Thymus (tissue), 11 donors: ENCODE measurements around the gene NR2C2AP. TPM values are rescaled to one million over a fixed set of nuclear protein-coding genes. Genes with fewer than 3 reads are reported as not detected.

Experiments used
- DNase-seq, 9 donors: peaks; one replicate each; pipeline ENCODE4 v3.0.0-alpha.2; 2013; ENCODE audit warnings: low spot score in 9 of 9, low read depth in 6 of 9, missing footprints in 1 of 9
- H3K27ac ChIP-seq, 2 donors: one replicate each; pipeline ENCODE4 v1.5.1; 2013; ENCODE audit warnings: control low read depth in 1 of 2, low read depth in 1 of 2, low read length in 1 of 2, mild to moderate bottlenecking in 1 of 2, moderate library complexity in 1 of 2
- H3K27me3 ChIP-seq, 2 donors: one replicate each; pipeline ENCODE4 v1.5.1; 2013; ENCODE audit warnings: low read length in 1 of 2; ENCODE audit not compliant: control insufficient read depth in 2 of 2, insufficient read depth in 1 of 2
- H3K36me3 ChIP-seq, 2 donors: one replicate each; pipeline ENCODE4 v1.5.1; 2013; ENCODE audit warnings: low read length in 1 of 2, mild to moderate bottlenecking in 1 of 2, moderate library complexity in 1 of 2; ENCODE audit not compliant: control insufficient read depth in 2 of 2, insufficient read depth in 2 of 2
- H3K4me1 ChIP-seq, 2 donors: one replicate each; pipeline ENCODE4 v1.5.1; 2013; ENCODE audit warnings: low read length in 2 of 2; ENCODE audit not compliant: control insufficient read depth in 2 of 2, insufficient read depth in 2 of 2
- H3K4me3 ChIP-seq, 2 donors: one replicate each; pipeline ENCODE4 v1.5.1; 2013; ENCODE audit warnings: low read length in 2 of 2, control low read depth in 1 of 2, mild to moderate bottlenecking in 1 of 2
- H3K9me3 ChIP-seq, 2 donors: one replicate each; pipeline ENCODE4 v1.5.1; 2013; ENCODE audit warnings: low read length in 1 of 2, mild to moderate bottlenecking in 1 of 2; ENCODE audit not compliant: control insufficient read depth in 2 of 2, insufficient read depth in 1 of 2
- WGBS: extraction: QIAGEN DNeasy Blood & Tissue Kit; methylation state at CpG from one replicate; pipeline ENCODE4 v1.1.7; 2013; 5-methylcytosine and 5-hydroxymethylcytosine counted together
- polyA plus RNA-seq: library from polyadenylated mRNA; stranded (reverse); fragments of 200-250 nt; gene quantifications from one replicate; pipeline ENCODE4 v1.2.3, GENCODE V29; 2013
- total RNA-seq: library from RNA; stranded (reverse); fragments of 120-200 nt; gene quantifications from one replicate; pipeline ENCODE4 v1.2.4, GENCODE V29; 2013
- donor health status: healthy.

Gene NR2C2AP
- total and polyA plus RNA-seq, 2 donors = 17.7 to 20.1 TPM

DNA sequence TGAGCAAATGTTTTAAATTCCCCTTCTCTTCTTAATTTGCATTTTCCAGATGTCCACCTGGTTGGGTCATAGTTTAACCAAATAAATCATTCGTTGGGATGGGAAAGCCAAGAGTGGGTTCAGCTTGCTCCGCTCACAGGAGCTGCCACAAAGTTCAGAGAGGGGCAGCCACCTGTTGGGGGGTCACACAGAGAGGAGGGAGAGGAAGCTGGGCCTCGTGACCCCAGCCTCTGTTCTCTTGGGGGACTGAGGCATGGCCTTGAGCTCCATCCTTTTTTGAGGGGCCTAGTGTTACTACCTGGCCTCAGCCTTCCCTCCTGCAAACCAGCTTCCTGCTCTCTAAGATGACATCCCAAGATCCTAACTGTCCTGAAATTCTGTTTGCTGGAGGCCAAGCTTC, 35.6 kb downstream of the NR2C2AP start:
- Histone ChIP-seq H3K36me3 (peaks cover 0 to 3% of the 10 kb centered on the region in 2 donors), H3K4me1 (peaks cover 5 to 13% of the 10 kb centered on the region in 2 donors), H3K4me3 (no peak overlapping the region), H3K9me3 (peaks cover 0 to 3% of the 10 kb centered on the region in 2 donors), H3K27me3 (peaks cover 0 to 7% of the 10 kb centered on the region in 2 donors), H3K27ac (no peak overlapping the region)
- no peak for DNase-seq
- 91% methylated on average over 3 of the region's 3 CpGs for WGBS

DNA sequence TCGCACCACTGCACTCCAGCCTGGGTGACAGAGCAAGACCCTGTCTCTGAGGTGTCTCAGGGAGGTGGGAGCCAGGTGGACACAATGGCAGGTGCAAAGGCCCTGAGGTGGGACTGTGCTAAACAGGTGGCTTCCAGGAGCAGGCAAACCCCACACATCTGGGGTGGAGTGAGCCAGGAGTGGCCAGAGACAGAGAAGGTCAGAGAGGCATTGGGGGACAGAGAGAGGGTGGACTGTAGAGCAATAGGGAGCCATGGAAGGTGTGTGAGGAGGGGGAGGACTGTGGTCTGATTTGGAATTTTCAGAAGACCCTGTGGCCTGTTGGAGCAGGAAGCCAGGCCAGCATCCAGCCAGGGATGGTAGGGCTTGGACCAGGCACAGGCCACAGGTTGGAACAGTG, 37.8 kb downstream of the NR2C2AP start:
- Histone ChIP-seq H3K4me1 (peaks cover 6 to 16% of the 10 kb centered on the region in 2 donors), H3K27me3 (peaks cover 0 to 2% of the 10 kb centered on the region in 2 donors), H3K4me3 (no peak overlapping the region), H3K36me3 (no peaks in the 10 kb centered on the region), H3K9me3 (peaks cover 1 to 13% of the 10 kb centered on the region in 2 donors), H3K27ac (no peak overlapping the region)
- WGBS = 100% methylated on average over 1 of the region's 1 CpG
- no peak for DNase-seq

DNA sequence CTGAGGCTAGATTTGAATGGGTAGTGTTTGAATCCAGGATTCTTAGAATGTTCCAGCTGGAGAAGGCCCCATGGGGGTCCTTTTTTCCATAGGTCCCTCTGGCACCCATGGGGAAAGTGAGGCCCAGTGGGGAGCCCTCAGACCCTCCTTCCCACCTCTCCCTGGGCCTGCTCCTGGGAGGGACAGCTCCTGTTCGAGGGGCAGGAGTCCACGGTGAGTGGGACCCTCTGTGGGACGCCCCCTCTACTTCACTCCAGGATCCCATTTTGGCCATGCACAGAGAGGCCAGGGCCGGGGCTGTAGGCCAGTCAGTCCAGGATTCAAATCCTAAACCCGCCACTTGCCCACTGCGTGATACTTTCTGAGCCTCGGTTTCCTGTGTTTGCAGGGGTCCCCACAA, 40.7 kb downstream of the NR2C2AP start:
- 99% methylated on average over 7 of the region's 7 CpGs for WGBS
- no peak overlapping the region for H3K4me3 ChIP-seq

DNA sequence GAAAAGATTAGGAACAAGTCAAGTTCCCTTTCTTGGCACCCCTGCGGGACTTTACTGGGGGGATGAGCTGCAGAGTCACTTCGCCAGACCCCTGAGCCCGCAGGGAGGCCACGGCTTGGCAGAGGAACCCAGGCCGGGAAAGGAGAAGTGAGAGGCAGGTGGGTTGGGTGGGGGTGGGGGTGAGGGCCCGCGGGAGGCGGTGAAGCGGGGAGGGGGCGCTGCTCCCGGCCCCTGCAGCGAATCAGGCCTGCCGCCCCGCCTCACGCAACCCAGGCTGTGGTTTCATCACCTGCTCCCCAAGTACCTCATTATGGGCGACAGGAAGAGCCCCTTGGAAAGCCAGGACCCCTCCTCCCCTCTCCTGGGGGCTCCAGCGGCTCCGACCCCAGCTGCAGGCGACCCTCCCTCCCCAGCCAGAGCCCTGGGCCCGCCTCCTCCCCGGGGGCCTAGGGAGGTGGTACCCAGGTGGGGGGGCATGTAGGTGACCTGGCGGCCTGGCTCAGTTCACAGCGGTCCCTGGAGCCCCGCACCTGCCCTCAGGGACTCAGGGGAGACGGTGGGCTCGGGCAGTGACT, 42.7 kb downstream of the NR2C2AP start:
- H3K27me3 ChIP-seq = no peaks in the 10 kb centered on the region
- H3K36me3 ChIP-seq = peaks cover 0 to 5% of the 10 kb centered on the region in 2 donors
- no peak overlapping the region for H3K4me3 ChIP-seq
- peak in 1 of 9 donors; percentile 34 for DNase-seq
- peaks cover 1 to 13% of the 10 kb centered on the region in 2 donors for H3K9me3 ChIP-seq
- WGBS = 26% methylated on average over 26 of the region's 26 CpGs
- H3K27ac ChIP-seq = no peak overlapping the region
- H3K4me1 ChIP-seq = peaks cover 4 to 16% of the 10 kb centered on the region in 2 donors

More for the DNA sequence above, 40.7 kb downstream of the NR2C2AP start:
- Histone ChIP-seq H3K27ac (no peak overlapping the region), H3K4me1 (peaks cover 4 to 16% of the 10 kb centered on the region in 2 donors), H3K27me3 (no peaks in the 10 kb centered on the region), H3K9me3 (peaks cover 1 to 13% of the 10 kb centered on the region in 2 donors), H3K36me3 (no peaks in the 10 kb centered on the region)
- no peak for DNase-seq

DNA sequence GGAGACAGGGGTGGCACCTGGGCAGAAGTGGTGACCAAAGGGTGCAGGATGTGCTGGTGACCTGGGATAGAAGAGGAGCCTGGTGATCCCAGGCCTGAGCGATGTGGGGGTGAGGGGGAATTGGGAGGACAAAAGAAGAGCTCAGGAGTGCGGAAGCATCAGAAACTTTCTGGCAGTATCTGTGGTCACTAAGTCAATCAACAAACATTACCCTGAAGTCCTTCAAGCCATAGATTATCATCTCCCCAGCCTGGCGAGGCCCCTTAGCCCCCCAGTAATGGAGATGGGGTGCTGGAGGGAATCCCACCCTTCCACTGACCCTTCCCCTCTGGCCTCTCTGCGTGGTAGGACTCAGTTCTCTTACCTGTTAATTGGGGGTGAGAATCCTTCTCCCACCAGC, 43.7 kb downstream of the NR2C2AP start:
- H3K27ac ChIP-seq = no peak overlapping the region
- WGBS = over 99% methylated on average over 4 of the region's 4 CpGs
- H3K4me1 ChIP-seq = peaks cover 4 to 16% of the 10 kb centered on the region in 2 donors
- no peaks in the 10 kb centered on the region for H3K27me3 ChIP-seq
- no peak for DNase-seq
- H3K36me3 ChIP-seq = peaks cover 0 to 5% of the 10 kb centered on the region in 2 donors
- H3K4me3 ChIP-seq = no peak overlapping the region
- peaks cover 1 to 13% of the 10 kb centered on the region in 2 donors for H3K9me3 ChIP-seq

DNA sequence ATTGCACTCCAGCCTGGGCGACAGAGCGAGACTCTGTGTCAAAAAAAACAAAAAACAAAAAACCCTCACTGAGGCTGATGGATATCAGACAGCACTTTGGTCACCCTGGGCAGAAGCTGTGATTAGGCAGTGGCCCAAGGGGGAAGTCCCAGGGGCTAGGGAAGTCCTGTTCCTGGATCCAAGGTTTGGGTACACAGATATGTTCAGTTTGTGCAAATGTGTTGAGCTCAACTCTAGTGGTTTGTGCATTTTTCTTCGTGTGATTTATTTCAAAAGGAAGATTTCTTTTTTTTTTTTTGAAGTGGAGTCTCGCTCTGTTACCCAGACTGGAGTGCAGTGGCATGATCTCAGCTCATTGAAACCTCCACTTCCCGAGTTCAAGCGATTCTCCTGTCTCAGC, 45.4 kb downstream of the NR2C2AP start:
- Histone ChIP-seq H3K36me3 (peaks cover 0 to 5% of the 10 kb centered on the region in 2 donors), H3K27ac (no peak overlapping the region), H3K4me1 (peaks cover 4 to 16% of the 10 kb centered on the region in 2 donors), H3K9me3 (peaks cover 1 to 12% of the 10 kb centered on the region in 2 donors), H3K27me3 (no peaks in the 10 kb centered on the region), H3K4me3 (no peak overlapping the region)
- WGBS = 80% methylated on average over 6 of the region's 6 CpGs
- no peak for DNase-seq

DNA sequence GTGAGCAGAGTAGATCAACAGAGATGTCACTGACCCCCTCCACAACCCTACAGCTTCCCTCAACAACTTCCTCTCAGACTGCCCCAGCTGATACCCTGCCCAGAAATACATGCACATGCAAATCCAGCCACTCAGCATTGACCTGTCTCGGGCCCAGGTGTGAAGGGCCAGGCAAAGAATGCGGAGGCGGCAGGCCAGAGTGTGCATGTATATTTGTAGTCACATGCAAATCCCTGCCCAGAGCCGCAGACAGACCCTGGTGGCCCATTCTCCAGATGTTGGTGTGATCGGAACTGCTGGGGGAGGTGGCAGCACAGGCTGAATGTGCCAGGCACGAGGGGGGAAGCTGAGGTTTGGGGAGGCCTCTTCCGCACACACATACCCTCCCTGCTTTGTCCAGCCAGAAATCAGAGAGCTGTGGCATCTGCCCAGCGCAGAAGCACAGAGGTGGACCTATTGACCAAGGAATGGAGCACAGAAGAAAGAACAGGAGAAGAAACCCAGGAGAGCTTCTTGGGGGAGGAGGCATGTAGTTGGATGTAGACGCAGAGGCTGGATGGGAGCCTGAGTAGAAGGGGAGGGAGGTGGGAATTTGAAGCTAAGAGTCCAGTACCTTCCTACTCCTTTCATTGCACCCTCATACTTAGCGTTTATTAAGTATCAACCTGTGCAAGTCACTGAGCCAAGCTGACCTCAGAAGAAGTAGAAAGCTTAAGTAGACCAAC, 47.6 kb downstream of the NR2C2AP start:
- DNase-seq = no peak
- H3K36me3 ChIP-seq = peaks cover 0 to 5% of the 10 kb centered on the region in 2 donors
- H3K4me1 ChIP-seq = peaks cover 4 to 11% of the 10 kb centered on the region in 2 donors
- no peak overlapping the region for H3K27ac ChIP-seq
- no peaks in the 10 kb centered on the region for H3K9me3 ChIP-seq
- 93% methylated on average over 10 of the region's 10 CpGs for WGBS
- H3K4me3 ChIP-seq = no peak overlapping the region
- H3K27me3 ChIP-seq = no peaks in the 10 kb centered on the region

DNA sequence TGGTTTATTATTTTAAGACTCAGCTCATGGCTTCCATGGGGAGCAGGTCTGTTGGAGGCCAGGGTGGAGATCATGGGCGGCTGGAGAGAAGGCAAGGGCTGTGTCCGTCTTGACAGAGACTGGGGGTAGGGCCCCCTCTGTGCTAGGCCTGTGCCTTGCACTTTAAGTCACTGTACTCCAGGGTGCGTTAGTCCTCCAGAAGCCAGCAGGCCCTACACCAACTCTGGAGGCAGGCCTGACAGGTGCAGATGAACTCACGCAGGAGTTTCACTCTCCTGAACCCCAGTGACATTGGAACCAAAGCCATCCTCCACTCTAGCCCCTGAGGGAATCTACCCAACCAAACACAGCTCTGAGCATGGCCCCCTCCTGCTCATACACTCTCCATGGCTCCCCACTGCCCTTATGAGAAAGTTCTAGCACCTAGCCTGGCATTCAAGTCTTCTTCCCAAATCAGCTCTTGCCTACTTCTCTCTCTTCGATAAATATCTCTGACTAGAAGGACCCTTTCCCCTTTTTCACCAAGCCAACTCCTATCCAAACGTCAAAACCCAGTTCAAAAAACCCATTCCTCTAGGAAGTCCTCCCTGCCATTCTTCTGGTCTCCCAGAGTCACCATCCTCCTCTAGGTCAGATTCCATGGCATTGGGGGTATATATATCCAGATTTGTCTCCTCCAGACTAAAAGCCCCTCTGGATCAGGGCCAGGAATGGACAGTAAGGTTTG, 48.3 kb downstream of the NR2C2AP start:
- H3K9me3 ChIP-seq = no peaks in the 10 kb centered on the region
- H3K27me3 ChIP-seq = no peaks in the 10 kb centered on the region
- WGBS = 96% methylated on average over 6 of the region's 6 CpGs
- H3K4me1 ChIP-seq = peaks cover 0 to 4% of the 10 kb centered on the region in 2 donors
- no peak overlapping the region for H3K27ac ChIP-seq
- no peak for DNase-seq
- no peak overlapping the region for H3K4me3 ChIP-seq
- peaks cover 0 to 5% of the 10 kb centered on the region in 2 donors for H3K36me3 ChIP-seq
